ENCODE results near the gene TLE7. TPM values are rescaled to one million over a fixed set of nuclear protein-coding genes. Genes with fewer than 3 reads are reported as not detected.

TLE7 gene
- total and polyA plus RNA-seq, 2 of the 8 experiments (the other 6 are each of a cell fraction or from before 2014, with no cell fraction given) = 0.03 TPM; not detected in 1

- no peak for TF ChIP-seq NANOG (IDR thresholded peaks at IDR 0.05; ENCODE audit: insufficient read depth, low read depth, low read length, poor library complexity, severe bottlenecking)
- no peak for TF ChIP-seq TBP (IDR thresholded peaks at IDR 0.05; ENCODE audit: low read depth, low read length)
- no peak for TF ChIP-seq RBBP5 (IDR thresholded peaks at IDR 0.05; ENCODE audit: borderline replicate concordance, low read depth, low read length)
- TF ChIP-seq GTF2F1 (IDR thresholded peaks at IDR 0.05; ENCODE audit: borderline replicate concordance, low read depth, low read length) = no peak
These were observed 11.2 kb upstream of the TLE7 start (continued) for GRCh38 chr16:71453036-71453435.
